Measurements from ENCODE around the gene SLCO3A1. TPM values are rescaled to one million over a fixed set of nuclear protein-coding genes. Genes with fewer than 3 reads are reported as not detected.
A peak's percentile ranks its signal among the peaks of the same experiment; 100 is the strongest.

SLCO3A1 gene
- total RNA-seq, 1 donor = 17.2 TPM

DNA sequence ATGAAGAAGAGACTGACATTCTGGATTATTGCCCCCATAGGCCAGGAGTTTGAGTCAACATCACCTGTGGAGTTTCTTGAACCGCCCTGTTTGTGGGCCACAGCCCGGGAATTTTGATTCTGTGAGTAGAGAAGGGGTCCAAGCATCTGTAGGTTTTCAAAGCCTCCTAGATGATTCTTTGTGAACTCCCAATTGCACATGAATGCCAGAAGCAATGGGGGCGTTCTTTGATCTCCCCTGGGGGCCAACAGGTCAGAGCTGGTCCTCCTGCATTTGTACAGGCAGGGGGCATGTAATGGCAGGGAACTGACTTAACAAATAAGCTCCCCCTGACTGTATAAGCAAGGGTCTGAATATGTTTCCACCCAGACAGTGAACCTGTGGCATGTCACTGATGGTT is 260.3 kb downstream of the SLCO3A1 start:
- DNase-seq (ENCODE audit: low read depth in 2 of 3, low spot score in 2 of 3) = no peak

DNA sequence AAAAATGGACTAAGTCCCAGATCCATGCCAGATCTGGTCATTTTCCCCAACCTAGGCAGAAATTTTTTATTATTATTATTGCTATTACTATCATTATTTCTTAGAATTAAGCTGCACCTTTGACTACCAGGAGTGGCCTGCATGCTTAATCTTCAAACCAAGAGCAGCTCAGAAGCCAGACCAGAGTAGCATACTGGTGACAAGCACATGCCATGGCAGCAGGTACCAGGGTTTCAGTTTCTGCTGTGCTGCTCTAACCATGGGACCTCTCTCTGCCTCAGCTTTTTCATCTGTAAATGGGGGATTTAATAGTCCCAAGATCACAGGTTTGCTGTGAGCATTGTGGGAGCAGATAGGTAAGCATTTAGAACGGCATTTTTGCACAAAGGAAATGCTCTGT is 262.3 kb downstream of the SLCO3A1 start:
- no peak for DNase-seq (ENCODE audit: low read depth in 2 of 3, low spot score in 2 of 3)

DNA sequence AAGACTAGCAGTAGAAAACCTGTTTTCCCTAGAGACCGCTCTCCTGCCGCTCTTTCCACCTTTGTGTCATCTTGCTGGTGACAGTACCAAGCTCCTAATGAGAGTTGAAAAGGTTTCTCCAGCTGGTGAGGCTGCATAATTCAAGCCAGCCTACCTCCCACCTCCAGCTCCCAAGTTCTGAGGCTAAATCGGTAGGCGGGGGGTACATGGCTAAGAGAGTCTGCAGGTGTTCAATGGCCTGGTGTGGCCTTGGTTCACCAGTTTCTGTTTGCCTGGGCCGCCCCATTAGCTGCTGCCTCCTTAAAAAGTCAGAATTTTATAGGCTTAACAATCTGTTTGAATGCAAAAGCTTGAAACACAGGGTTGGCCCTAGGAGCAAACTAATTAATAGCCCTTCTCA is 262.8 kb downstream of the SLCO3A1 start:
- DNase-seq (ENCODE audit: low read depth in 2 of 3, low spot score in 2 of 3) = no peak

GRCh38 chr15:92117261-92117731 is 263.8 kb downstream of the SLCO3A1 start:
- DNase-seq (ENCODE audit: low read depth in 2 of 3, low spot score in 2 of 3) = no peak

DNA sequence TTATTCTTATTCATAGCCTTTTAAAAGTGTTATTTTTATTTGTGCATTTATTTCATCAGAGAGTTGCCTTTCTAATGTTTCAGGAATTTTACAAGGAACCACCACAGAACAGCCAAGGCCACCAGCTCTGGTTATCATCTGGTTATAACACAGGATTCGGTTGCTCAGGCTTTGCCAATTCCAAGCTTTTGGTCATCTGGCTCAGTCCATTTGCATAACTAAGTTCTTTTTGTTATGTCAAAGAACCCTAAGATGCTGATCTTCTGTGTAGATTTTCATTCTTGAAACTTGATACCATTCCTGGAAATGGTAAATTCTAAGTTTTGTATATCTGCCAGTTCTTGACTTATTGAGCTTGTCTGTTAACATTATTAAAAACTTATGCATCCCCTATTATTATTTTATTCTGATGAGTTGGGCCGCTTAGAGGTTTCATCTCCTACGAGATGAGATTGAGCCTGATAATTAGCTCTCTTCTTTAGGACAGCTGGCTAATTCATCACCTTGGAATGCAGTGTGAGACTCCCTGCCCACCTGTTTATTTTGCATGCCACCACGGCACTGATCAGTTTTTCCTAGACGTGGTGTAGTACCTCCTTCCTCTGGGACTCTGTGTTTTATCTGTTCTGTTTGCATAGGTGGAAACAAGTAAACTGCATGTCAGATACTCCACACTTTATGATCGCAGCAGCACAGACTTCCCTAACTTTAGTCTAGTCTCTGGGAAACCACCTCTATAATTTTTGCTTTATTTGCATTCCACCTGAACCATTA is 264.8 kb downstream of the SLCO3A1 start:
- DNase-seq (ENCODE audit: low read depth in 2 of 3, low spot score in 2 of 3) = no peak

GRCh38 chr15:92118936-92119325 is 265.4 kb downstream of the SLCO3A1 start:
- DNase-seq (ENCODE audit: low read depth in 2 of 3, low spot score in 2 of 3) = no peak

DNA sequence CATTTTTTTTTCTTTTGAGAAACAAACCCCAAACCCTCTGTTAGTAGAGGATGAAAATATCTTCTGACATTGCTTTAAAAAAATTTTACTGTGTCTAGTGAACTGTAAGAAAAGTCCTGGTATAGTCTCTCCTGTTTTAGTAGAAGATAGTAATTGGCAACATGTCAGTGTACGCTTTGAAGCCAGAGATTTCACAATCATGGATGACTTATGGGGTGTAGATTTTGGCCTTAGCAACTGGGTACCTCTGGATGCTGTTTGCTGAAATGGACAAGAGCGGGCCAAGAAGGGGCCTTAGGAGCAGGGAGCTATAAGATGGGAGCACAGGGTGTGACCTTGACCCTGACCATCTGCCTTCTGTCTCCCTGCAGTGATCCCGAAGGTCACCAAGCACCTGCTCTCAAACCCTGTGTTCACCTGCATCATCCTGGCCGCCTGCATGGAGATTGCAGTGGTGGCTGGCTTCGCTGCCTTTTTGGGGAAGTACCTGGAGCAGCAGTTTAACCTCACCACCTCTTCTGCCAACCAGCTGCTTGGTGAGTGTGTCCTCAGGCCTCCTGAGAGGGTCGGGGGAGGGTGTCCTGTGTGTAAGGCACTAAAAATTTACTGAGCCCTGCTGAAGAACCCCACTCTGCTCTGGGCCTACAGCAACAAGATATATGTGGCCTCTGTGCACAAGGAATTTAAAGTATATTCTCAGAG is 266.7 kb downstream of the SLCO3A1 start:
- peak in 1 of 3 donors; percentile 51 for DNase-seq (ENCODE audit: low read depth in 2 of 3, low spot score in 2 of 3)

DNA sequence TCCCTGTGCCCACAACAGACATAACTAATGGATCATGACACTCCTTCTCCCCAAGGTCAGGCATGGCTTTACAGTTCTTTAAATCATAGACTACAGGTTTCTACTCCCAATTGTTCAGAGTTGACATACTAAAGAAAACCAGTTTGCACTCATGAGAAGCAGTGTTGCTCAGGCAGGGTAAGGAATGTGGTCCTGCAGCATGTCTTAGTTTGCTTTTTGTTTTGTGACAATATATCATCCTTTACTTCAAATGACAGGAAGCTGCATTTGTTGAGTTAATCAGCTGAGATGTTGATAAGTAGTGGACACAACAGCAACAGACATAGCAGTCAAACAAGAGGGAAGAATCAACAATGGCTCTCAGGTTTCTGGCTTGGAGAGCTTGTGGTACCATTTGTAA is 267.5 kb downstream of the SLCO3A1 start:
- DNase-seq (ENCODE audit: low read depth in 2 of 3, low spot score in 2 of 3) = no peak

DNA sequence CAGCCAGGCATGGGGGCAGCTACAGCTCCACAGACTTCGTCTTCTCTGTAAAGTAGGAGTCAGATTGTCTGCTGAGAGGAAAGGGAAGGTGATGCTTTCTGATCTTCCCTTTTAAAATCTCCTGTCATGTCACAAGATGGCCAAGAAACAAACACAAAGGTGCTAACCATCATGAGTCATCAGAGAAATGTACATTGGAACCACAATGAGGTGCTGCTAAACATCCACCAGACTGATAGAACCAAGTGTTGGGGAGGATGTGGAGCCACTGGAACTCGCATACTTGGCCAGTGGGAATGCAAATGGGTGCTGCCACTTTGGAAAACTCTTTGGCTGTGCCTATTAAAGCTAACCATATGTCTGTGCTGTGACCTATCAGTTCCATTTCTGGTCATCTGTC is 268.8 kb downstream of the SLCO3A1 start:
- no peak for DNase-seq (ENCODE audit: low read depth in 2 of 3, low spot score in 2 of 3)

GRCh38 chr15:92123962-92124656 is 270.6 kb downstream of the SLCO3A1 start:
- DNase-seq (ENCODE audit: low read depth in 2 of 3, low spot score in 2 of 3) = no peak

GRCh38 chr15:92124657-92125010 is 271.1 kb downstream of the SLCO3A1 start:
- DNase-seq (ENCODE audit: low read depth in 2 of 3, low spot score in 2 of 3) = no peak

GRCh38 chr15:92128788-92129187 is 275.3 kb downstream of the SLCO3A1 start:
- DNase-seq (ENCODE audit: low read depth in 2 of 3, low spot score in 2 of 3) = no peak

DNA sequence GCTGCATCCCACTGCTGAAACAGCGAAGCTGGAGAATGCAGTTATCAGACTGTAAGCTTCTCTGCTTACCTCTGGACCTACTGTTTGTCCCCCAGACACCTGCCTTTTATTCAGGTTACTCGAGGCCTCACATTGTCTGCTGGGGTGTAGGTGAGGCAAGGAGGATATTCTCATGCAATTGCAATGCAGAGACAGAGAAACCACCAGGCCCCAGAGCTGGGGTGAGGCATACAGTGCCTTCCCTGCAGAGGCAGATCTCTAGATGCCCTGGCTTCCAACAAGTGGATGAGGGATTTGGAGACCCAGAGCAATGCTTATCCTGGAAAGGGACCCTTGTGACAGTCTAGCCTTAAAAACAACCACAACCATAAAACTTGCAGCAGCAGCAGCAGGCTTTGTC is 276.7 kb downstream of the SLCO3A1 start:
- DNase-seq (ENCODE audit: low read depth in 2 of 3, low spot score in 2 of 3) = no peak

DNA sequence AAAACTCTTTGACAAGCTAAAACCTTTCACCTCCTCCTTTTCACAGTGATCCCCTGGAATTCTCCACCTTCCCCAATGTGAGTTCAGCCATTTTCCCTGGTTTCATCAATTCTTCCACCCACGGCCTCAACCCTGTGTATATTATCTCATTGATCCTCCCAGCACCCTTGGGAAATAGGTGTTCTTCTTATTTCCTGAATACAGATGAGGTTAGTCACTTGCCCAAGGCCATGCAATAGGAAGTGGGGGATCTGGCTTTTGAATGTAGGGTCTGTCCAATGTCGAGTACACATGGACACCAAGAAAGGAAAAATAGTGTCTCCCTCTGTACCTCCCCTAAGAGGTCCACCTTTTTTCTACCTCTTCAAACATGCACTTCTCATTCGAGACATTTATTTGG is 277.4 kb downstream of the SLCO3A1 start:
- no peak for DNase-seq (ENCODE audit: low read depth in 2 of 3, low spot score in 2 of 3)

DNA sequence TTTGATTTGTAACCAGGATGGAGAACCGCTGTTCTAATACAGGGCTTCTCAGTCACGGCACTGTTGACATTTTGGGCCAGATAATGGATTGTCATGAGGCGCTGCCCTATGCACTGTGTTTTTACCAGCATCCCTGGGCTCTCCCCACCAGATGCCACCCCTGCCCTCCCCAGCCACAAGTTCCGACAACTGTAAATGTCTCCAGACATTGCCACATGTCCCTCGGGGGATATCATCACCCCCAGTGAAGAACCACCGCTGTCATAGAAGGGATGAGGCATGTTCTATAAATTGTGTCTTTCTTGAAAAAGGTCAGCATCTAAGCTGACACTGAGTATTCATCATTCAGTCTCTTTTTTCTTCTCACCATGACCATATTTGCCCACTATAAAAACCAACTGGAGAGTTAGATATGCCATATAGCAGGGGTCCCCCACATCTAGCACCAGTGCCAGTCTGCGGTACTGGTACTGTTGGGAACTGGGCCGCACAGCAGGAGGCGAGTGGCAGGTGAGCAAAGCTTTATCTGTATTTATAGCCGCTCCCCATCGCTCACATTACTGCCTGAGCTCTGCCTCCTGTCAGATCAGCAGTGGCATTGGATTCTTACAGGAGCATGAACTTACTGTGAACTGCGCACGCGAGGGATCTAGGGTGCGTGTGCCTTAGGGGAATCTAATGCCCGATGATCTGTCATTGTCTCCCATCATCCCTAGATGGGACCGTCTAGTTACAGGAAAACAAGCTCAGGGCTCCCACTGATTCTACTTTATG is 279.7 kb downstream of the SLCO3A1 start:
- no peak for DNase-seq (ENCODE audit: low read depth in 2 of 3, low spot score in 2 of 3)

DNA sequence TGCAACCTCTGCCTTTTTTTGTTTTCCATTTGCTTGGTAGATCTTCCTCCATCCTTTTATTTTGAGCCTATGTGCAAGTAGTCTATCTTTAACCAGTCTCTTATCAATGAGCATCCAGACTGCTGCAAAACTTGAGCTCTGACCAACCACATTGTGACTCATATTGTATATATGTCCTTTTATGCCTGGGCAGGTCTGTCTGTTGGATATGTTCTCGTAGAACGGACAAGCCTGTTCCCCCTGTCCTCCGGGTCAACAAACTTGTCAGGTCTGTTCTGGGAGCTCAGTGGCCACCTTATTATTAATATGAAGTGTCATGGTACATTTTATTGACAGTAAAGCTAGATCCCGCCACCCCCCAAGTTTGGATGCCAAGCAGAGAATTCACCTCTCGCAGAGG is 287.3 kb downstream of the SLCO3A1 start:
- no peak for DNase-seq (ENCODE audit: low read depth in 2 of 3, low spot score in 2 of 3)

GRCh38 chr15:92141607-92142006 is 288.1 kb downstream of the SLCO3A1 start:
- no peak for DNase-seq (ENCODE audit: low read depth in 2 of 3, low spot score in 2 of 3)

DNA sequence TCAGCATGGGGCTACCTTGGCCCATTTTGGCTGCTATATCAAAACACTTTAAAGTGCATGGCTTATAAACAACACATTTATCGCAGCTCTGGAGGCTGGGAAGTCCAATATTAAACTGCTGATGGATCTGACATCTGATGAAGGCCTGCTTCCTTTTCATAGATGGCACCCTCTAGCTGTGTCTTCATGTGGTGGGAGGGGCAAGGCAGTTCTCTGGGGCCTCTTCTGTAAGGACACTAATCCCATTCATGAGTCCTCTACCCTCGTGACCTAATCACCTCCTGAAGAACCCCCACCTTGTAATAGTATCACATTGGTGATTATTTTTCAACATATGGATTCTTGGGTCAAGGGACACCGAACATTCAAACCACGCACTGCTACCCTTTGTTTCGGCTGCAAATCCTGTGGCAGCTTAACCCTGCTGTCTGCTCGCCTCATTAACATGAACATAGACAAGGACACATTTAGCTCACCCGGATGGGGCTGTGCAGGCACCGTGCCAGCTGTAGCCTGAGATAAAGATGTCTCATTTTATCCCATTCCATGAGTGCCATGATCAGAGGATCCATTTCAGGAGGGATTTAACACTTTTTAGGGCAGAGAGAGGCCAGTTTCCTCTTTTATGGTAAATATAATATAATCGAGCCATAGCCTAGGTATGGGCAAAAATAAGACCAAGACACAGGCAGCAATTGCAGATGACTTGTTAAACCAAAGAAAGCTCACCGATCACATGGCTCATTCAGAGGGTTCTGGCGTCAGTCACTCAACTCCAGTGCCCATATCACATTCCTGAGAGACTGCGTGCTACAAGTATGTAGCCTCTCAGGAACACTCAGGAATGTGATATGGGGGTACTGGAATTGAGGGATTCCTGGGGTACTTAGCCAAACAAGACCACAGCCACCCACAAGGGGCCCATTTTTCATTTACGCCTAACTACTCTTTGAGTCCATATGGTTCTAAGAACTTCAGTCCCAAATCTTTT is 289.0 kb downstream of the SLCO3A1 start:
- no peak for DNase-seq (ENCODE audit: low read depth in 2 of 3, low spot score in 2 of 3)

- no peak for DNase-seq (ENCODE audit: low read depth in 2 of 3, low spot score in 2 of 3)
These were observed 290.3 kb downstream of the SLCO3A1 start for GRCh38 chr15:92143765-92144164.

Data from hematopoietic multipotent progenitor cell (in vitro differentiated cells).